Smooth muscle cell (in vitro differentiated cells): ENCODE data around the gene ZNF516. TPM values are rescaled to one million over a fixed set of nuclear protein-coding genes. Genes with fewer than 3 reads are reported as not detected.

Source experiments
- DNase-seq: peaks from one replicate; lab custom pipeline; 2025; ENCODE audit not compliant: unreplicated experiment; lab: John Stamatoyannopoulos, UW
- H2AFZ ChIP-seq: fragments of 200-600 bp; sonication (generic); 2 replicates; pipeline ENCODE4 v1.6.0; 2016; ENCODE audit warnings: antibody characterized with exemption, low read depth, mild to moderate bottlenecking
- H3F3A ChIP-seq: fragments of 200-600 bp; sonication (generic); 2 replicates; pipeline ENCODE4 v1.6.0; 2017; ENCODE audit warnings: antibody characterized with exemption, low read depth
- H3K27ac ChIP-seq: fragments of 200-600 bp; sonication (generic); 2 replicates; pipeline ENCODE4 v1.5.1; 2016; ENCODE audit warnings: low read depth, mild to moderate bottlenecking
- H3K27me3 ChIP-seq: fragments of 200-600 bp; sonication (generic); 2 replicates; pipeline ENCODE4 v1.6.1; 2016; ENCODE audit warnings: low read depth, mild to moderate bottlenecking
- H3K36me3 ChIP-seq: fragments of 200-600 bp; sonication (generic); 2 replicates; pipeline ENCODE4 v1.5.1; 2016; ENCODE audit warnings: low read depth
- H3K4me1 ChIP-seq: fragments of 200-600 bp; sonication (generic); 2 replicates; pipeline ENCODE4 v1.5.1; 2016; ENCODE audit warnings: low read depth
- H3K4me2 ChIP-seq: fragments of 200-600 bp; sonication (generic); 2 replicates; pipeline ENCODE4 v1.6.0; 2016; ENCODE audit warnings: mild to moderate bottlenecking
- H3K4me3 ChIP-seq: fragments of 200-600 bp; sonication (generic); 2 replicates; pipeline ENCODE4 v1.5.1; 2016; ENCODE audit warnings: mild to moderate bottlenecking
- H3K79me2 ChIP-seq: fragments of 200-600 bp; sonication (generic); 2 replicates; pipeline ENCODE4 v1.6.0; 2016; ENCODE audit warnings: low read depth, mild to moderate bottlenecking
- H3K9ac ChIP-seq: fragments of 200-600 bp; sonication (generic); 2 replicates; pipeline ENCODE4 v1.6.0; 2016; ENCODE audit warnings: low read depth
- H3K9me3 ChIP-seq: fragments of 200-600 bp; sonication (generic); replicated peaks from 2 replicates; pipeline ENCODE4 v1.5.1; 2016; ENCODE audit warnings: low read depth
- H4K20me1 ChIP-seq: fragments of 200-600 bp; sonication (generic); 2 replicates; pipeline ENCODE4 v1.6.0; 2016; ENCODE audit warnings: low read depth
- CTCF ChIP-seq: fragments of 200-600 bp; sonication (generic); IDR thresholded peaks from 2 replicates; pipeline ENCODE4 v1.5.1; 2017; ENCODE audit warnings: borderline replicate concordance, mild to moderate bottlenecking, antibody characterized with exemption; ENCODE audit not compliant: insufficient read depth, poor library complexity, severe bottlenecking
- WGBS: methylation state at CpG from one replicate; pipeline ENCODE4 v1.1.7; 2016; ENCODE audit warnings: low lambda C conversion rate; 5-methylcytosine and 5-hydroxymethylcytosine counted together
- polyA plus RNA-seq: library from polyadenylated mRNA; unstranded; fragments of >200 nt; fragmentation: Nextera tagmentation; extraction: Ambion mirVana; gene quantifications from 2 replicates; pipeline ENCODE4 v1.2.1, GENCODE V29; 2016
- total RNA-seq: library from RNA; depleted of rRNA; stranded (reverse); fragments of >200 nt; gene quantifications from 2 replicates; pipeline ENCODE4 v1.2.3, GENCODE V29; 2014

The ZNF516 gene
- total and polyA plus RNA-seq, 2 experiments from 2014 or later, result 15.6 to 24.2 TPM

DNA sequence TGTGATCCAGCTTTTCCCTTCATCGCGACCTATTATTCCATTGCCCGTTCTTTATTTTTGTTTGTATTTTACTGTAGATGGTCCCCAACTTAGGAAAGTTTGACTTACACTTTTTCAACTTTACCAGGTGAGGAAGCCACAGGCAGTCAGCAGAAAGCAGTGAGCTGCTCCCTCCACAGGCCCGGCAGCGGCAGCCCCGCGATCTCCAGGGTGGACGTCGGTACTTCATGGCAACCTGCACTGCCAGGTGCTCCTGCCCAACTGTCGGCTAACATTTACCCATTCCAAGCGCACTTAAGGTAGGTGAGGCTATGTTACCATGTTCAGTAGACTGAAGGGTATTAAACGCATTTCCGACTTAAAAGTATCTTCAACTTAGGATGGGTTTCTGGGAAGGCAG, 12.8 kb downstream of the ZNF516 start:
- H3K4me3 ChIP-seq, result no peak overlapping the region
- no peaks in the 10 kb centered on the region for H3K27me3 ChIP-seq
- no peak overlapping the region for H2AFZ ChIP-seq
- no peak for DNase-seq
- 96% methylated on average over 13 of the region's 13 CpGs for WGBS
- H3K4me1 ChIP-seq, result peaks cover 20% of the 10 kb centered on the region
- H3F3A ChIP-seq, result peaks cover 17% of the 10 kb centered on the region
- peaks cover 87% of the 10 kb centered on the region for H3K79me2 ChIP-seq
- TF ChIP-seq CTCF, result no peak
- H4K20me1 ChIP-seq, result peaks cover 99% of the 10 kb centered on the region
- no peak overlapping the region for H3K27ac ChIP-seq
- no peak overlapping the region for H3K9ac ChIP-seq
- no peaks in the 10 kb centered on the region for H3K9me3 ChIP-seq
- no peaks in the 10 kb centered on the region for H3K36me3 ChIP-seq
- H3K4me2 ChIP-seq, result no peak overlapping the region

GRCh38 chr18:76480913-76481312, 14.1 kb downstream of the ZNF516 start:
- Histone ChIP-seq H4K20me1 (peaks cover 99% of the 10 kb centered on the region), H3K4me2 (no peak overlapping the region), H3K9me3 (no peaks in the 10 kb centered on the region), H3K27me3 (no peaks in the 10 kb centered on the region), H3K4me1 (peaks cover 18% of the 10 kb centered on the region), H2AFZ (no peak overlapping the region), H3K79me2 (peaks cover 76% of the 10 kb centered on the region), H3K4me3 (no peak overlapping the region), H3K27ac (no peak overlapping the region), H3F3A (peaks cover 28% of the 10 kb centered on the region), H3K36me3 (no peaks in the 10 kb centered on the region), H3K9ac (no peak overlapping the region)
- TF ChIP-seq CTCF, result peak; percentile 8
- no peak for DNase-seq
- WGBS, result 84% methylated on average over 3 of the region's 3 CpGs

DNA sequence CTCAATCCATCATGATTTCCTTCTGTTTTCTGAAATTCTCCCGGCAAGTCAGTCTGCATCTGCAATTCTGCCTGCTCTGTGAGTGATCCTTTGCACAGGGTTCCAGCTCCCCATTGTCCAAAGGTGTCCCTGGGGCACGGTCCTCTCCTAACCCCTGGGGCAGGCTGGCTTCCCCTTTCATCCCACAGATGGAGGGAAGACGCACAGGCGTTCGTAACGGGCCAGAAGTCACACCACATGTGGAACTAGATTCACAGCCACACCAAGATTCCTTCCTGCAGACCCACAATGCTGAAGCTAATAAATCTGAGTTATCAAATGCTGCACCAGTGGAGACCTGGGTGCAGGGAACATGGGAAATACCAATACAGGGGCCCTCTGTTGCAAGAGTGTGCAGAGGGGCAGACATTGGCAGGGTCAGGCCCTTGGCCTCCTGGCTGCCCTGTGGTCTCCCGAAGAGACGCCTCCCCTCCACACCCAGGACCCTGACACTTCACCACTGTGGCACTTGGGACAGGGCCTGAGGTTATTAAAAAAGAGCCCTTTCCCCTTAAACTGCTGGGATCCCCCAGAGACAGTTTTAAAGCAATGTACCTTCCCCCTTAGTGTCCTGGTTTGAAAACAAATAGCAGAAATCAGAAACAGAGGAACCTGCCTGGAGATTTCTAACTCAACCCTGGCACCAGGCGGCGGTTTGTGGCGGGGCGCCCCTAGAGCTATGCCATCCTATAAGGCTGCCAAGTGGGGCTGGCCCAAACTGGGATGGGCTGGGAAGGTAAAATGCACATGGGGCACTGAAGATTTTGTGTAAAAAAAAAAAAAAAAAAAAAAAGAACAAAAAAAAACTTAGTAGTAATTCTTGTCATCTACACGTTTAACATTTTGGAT, 15.4 kb downstream of the ZNF516 start:
- Histone ChIP-seq H4K20me1 (peaks cover 99% of the 10 kb centered on the region), H3K4me1 (peaks cover 20% of the 10 kb centered on the region), H2AFZ (no peak overlapping the region), H3K27me3 (no peaks in the 10 kb centered on the region), H3F3A (peaks cover 34% of the 10 kb centered on the region), H3K9me3 (no peaks in the 10 kb centered on the region), H3K36me3 (no peaks in the 10 kb centered on the region), H3K4me3 (no peak overlapping the region), H3K9ac (no peak overlapping the region), H3K27ac (no peak overlapping the region), H3K79me2 (peaks cover 76% of the 10 kb centered on the region), H3K4me2 (no peak overlapping the region)
- no peak for TF ChIP-seq CTCF
- 91% methylated on average over 13 of the region's 13 CpGs for WGBS
- no peak for DNase-seq
